Gastrocnemius medialis (tissue), 4 donors: ENCODE results near the gene ENKD1. TPM values are rescaled to one million over a fixed set of nuclear protein-coding genes. Genes with fewer than 3 reads are reported as not detected.

ENCODE experiments used
- ATAC-seq, 2 donors: fragments of 150-250 bp; one replicate each; pipeline ENCODE4 v1.9.1; 2016
- DNase-seq, 2 donors: peaks; one replicate each; pipeline ENCODE4 v3.0.0-alpha.2; 2019
- H3K27ac ChIP-seq, 4 donors: fragments of 200-600 bp; sonication (generic); 1 replicate in 1 of 4; 2 replicates in 3 of 4; pipeline ENCODE4 v1.5.1; 2016 to 2018; ENCODE audit warnings: mild to moderate bottlenecking in 2 of 4, moderate library complexity in 1 of 4
- H3K27me3 ChIP-seq, 3 donors: fragments of 200-600 bp; sonication (generic) in 2 of 3; 1 replicate in 1 of 3; 2 replicates in 2 of 3; pipeline versions ENCODE4 v1.5.1 to v1.6.0; 2016 to 2019; ENCODE audit warnings: mild to moderate bottlenecking in 1 of 3, moderate library complexity in 1 of 3
- H3K36me3 ChIP-seq, 2 donors: fragments of 200-600 bp; sonication (generic) in 1 of 2; one replicate each; pipeline ENCODE4 v1.5.1; 2017 to 2018
- H3K4me1 ChIP-seq, 2 donors: fragments of 200-600 bp; sonication (generic) in 1 of 2; one replicate each; pipeline ENCODE4 v1.5.1; 2016 to 2017; ENCODE audit warnings: mild to moderate bottlenecking in 2 of 2
- H3K4me3 ChIP-seq, 4 donors: fragments of 200-600 bp; sonication (generic) in 3 of 4; 1 replicate in 1 of 4; 2 replicates in 3 of 4; pipeline ENCODE4 v1.5.1; 2016 to 2019; ENCODE audit warnings: mild to moderate bottlenecking in 2 of 4
- H3K9me3 ChIP-seq, 3 donors: fragments of 200-600 bp; sonication (generic) in 2 of 3; 1 replicate in 1 of 3; 2 replicates in 2 of 3; pipeline ENCODE4 v1.5.1; 2016 to 2019
- CTCF ChIP-seq, 5 experiments: fragments of 450-650 bp in 3 of 5; fragments of 200-600 bp in 2 of 5; sonication (generic) in 2 of 5; IDR thresholded peaks in 4 of 5; conservative IDR thresholded peaks in 1 of 5; 1 replicate in 4 of 5; 2 replicates in 1 of 5; pipeline ENCODE4 v1.5.1; 2016 to 2019; ENCODE audit warnings: antibody characterized with exemption in 5 of 5, mild to moderate bottlenecking in 3 of 5, moderate library complexity in 3 of 5
- POLR2A ChIP-seq, 2 donors: fragments of 450-650 bp; IDR thresholded peaks; one replicate each; pipeline ENCODE4 v1.6.1; 2017; ENCODE audit warnings: antibody characterized with exemption in 2 of 2, mild to moderate bottlenecking in 2 of 2, moderate library complexity in 2 of 2
- in situ Hi-C, 4 donors: fragments of 200-750 bp; cut with MboI; loops; one replicate each; pipeline versions ENCODE4 v1.15.0 to v1.8.0; 2017; ENCODE audit warnings: low sequenced_read_pairs in 4 of 4
- intact Hi-C: fragments of 100-400 bp; cut with DNase I; formaldehyde crosslinking; loops from one replicate; pipeline ENCODE4 v1.15.1; 2023; ENCODE audit warnings: low total_unique reads
- total RNA-seq, 4 donors: library from RNA; depleted of rRNA; stranded (reverse); fragments of >200 nt; gene quantifications; one replicate each; pipeline versions ENCODE4 v1.1.0 to v1.2.3, GENCODE V29; 2016

ENKD1 gene
- total RNA-seq, 4 donors from 2014 or later, result 8.1 to 14.2 (median 11.2) TPM

- in situ Hi-C loops (loop anchor here in 1 of 4 donors (10.0 kb wide), 1 partner anchor 130 kb away; the partner anchor contains the start of gene RIPOR1), intact Hi-C loops (no loop called here)
- ATAC-seq (no peak), DNase-seq (no peak)
- Histone ChIP-seq H3K36me3 (no peaks in the 10 kb centered on the region), H3K4me3 (no peak overlapping the region), H3K9me3 (no peaks in the 10 kb centered on the region), H3K27ac (no peak overlapping the region), H3K27me3 (peaks cover 46 to 48% (median 47%) of the 10 kb centered on the region in 3 donors), H3K4me1 (peaks cover 13 to 15% of the 10 kb centered on the region in 2 donors)
- TF ChIP-seq CTCF (IDR thresholded peaks at IDR 0.05 in 4 of 5, conservative IDR thresholded peaks at IDR 0.05 in 1 of 5) (no peak), POLR2A (IDR thresholded peaks at IDR 0.05) (no peak)
Observed at GRCh38 chr16:67654403-67654911, 12.1 kb downstream of the ENKD1 start.

- H3K27me3 ChIP-seq, result peaks cover 51 to 54% (median 53%) of the 10 kb centered on the region in 3 donors
- no peak for DNase-seq
Observed at GRCh38 chr16:67653789-67654402, 12.7 kb downstream of the ENKD1 start.

GRCh38 chr16:67653128-67653788, 13.3 kb downstream of the ENKD1 start:
- no peak for ATAC-seq
- H3K4me3 ChIP-seq, result peak overlapping the region in 3 of 4 donors; percentile 27 to 28 (median 27)
- H3K27ac ChIP-seq, result no peak overlapping the region
- peaks cover 4 to 6% of the 10 kb centered on the region in 2 donors for H3K4me1 ChIP-seq
- H3K36me3 ChIP-seq, result no peaks in the 10 kb centered on the region
- no peaks in the 10 kb centered on the region for H3K9me3 ChIP-seq
- intact Hi-C loops (no loop called here), in situ Hi-C loops (loop anchor here in 1 of 4 donors (10.0 kb wide), 1 partner anchor 128 kb away; the partner anchor contains the start of gene RIPOR1)
- H3K27me3 ChIP-seq, result peaks cover 58 to 60% (median 59%) of the 10 kb centered on the region in 3 donors
- DNase-seq, result no peak
- TF ChIP-seq CTCF (IDR thresholded peaks at IDR 0.05 in 4 of 5, conservative IDR thresholded peaks at IDR 0.05 in 1 of 5), result peak; percentile 6 to 42 (median 17)
- TF ChIP-seq POLR2A (IDR thresholded peaks at IDR 0.05), result no peak

More at GRCh38 chr16:67653789-67654402, 12.7 kb downstream of the ENKD1 start:
- Histone ChIP-seq H3K4me3 (peak overlapping the region in 1 of 4 donors; percentile 28), H3K9me3 (no peaks in the 10 kb centered on the region), H3K27ac (no peak overlapping the region), H3K4me1 (peaks cover 7 to 9% of the 10 kb centered on the region in 2 donors), H3K36me3 (no peaks in the 10 kb centered on the region)
- ATAC-seq, result no peak
- in situ Hi-C loops (loop anchor here in 1 of 4 donors (10.0 kb wide), 1 partner anchor 129 kb away; the partner anchor contains the start of gene RIPOR1), intact Hi-C loops (no loop called here)
- TF ChIP-seq POLR2A (IDR thresholded peaks at IDR 0.05), result no peak
- TF ChIP-seq CTCF (IDR thresholded peaks at IDR 0.05 in 4 of 5, conservative IDR thresholded peaks at IDR 0.05 in 1 of 5), result no peak

GRCh38 chr16:67652578-67653127, 13.9 kb downstream of the ENKD1 start:
- H3K9me3 ChIP-seq, result no peaks in the 10 kb centered on the region
- in situ Hi-C loops, result loop anchor here in 1 of 4 donors (10.0 kb wide), 1 partner anchor 128 kb away; the partner anchor contains the start of gene RIPOR1
- no peaks in the 10 kb centered on the region for H3K36me3 ChIP-seq
- H3K27me3 ChIP-seq, result peaks cover 64 to 65% (median 65%) of the 10 kb centered on the region in 3 donors
- intact Hi-C loops, result no loop called here
- no peak overlapping the region for H3K27ac ChIP-seq
- H3K4me3 ChIP-seq, result peak overlapping the region in 2 of 4 donors; percentile 24 to 27
- H3K4me1 ChIP-seq, result peaks cover 4 to 6% of the 10 kb centered on the region in 2 donors
- no peak for DNase-seq
- TF ChIP-seq CTCF (IDR thresholded peaks at IDR 0.05 in 4 of 5, conservative IDR thresholded peaks at IDR 0.05 in 1 of 5), result no peak
- no peak for TF ChIP-seq POLR2A (IDR thresholded peaks at IDR 0.05)
- no peak for ATAC-seq
